Astrocyte of the spinal cord (primary cell): ENCODE data around the gene BNC2.

ENCODE experiments used
- DNase-seq: peaks from one replicate; pipeline ENCODE4 v3.0.0; 2011; ENCODE audit warnings: low read depth, low spot score
- H3K4me3 ChIP-seq: 2 replicates; pipeline ENCODE4 v1.5.1; 2011; ENCODE audit warnings: low read depth, mild to moderate bottlenecking, low read length, moderate library complexity
- CTCF ChIP-seq: IDR thresholded peaks from 2 replicates; pipeline ENCODE4 v1.5.1; 2012; ENCODE audit warnings: low read depth, mild to moderate bottlenecking, low read length, inconsistent platforms
- in situ Hi-C: cut with HindIII; loops from 2 replicates; pipeline ENCODE4 v1.10.0; 2017; ENCODE audit warnings: low sequenced_read_pairs

The BNC2 gene

GRCh38 chr9:16616686-16617085 is 253.8 kb downstream of the BNC2 start:
- in situ Hi-C loops = no loop called here
- DNase-seq = no peak
- no peak overlapping the region for H3K4me3 ChIP-seq
- no peak for TF ChIP-seq CTCF

GRCh38 chr9:16615451-16615850 is 255.0 kb downstream of the BNC2 start:
- no peak overlapping the region for H3K4me3 ChIP-seq
- no peak for DNase-seq
- TF ChIP-seq CTCF = no peak
- in situ Hi-C loops = no loop called here

GRCh38 chr9:16613605-16614004 is 256.9 kb downstream of the BNC2 start:
- no peak overlapping the region for H3K4me3 ChIP-seq
- in situ Hi-C loops = no loop called here
- no peak for DNase-seq
- no peak for TF ChIP-seq CTCF

GRCh38 chr9:16613051-16613450 is 257.4 kb downstream of the BNC2 start:
- no peak for TF ChIP-seq CTCF
- H3K4me3 ChIP-seq = no peak overlapping the region
- DNase-seq = no peak
- in situ Hi-C loops = no loop called here

GRCh38 chr9:16612627-16613026 is 257.8 kb downstream of the BNC2 start:
- in situ Hi-C loops = no loop called here
- no peak for DNase-seq
- H3K4me3 ChIP-seq = no peak overlapping the region
- no peak for TF ChIP-seq CTCF

GRCh38 chr9:16611983-16612382 is 258.5 kb downstream of the BNC2 start:
- TF ChIP-seq CTCF = no peak
- H3K4me3 ChIP-seq = no peak overlapping the region
- no peak for DNase-seq
- in situ Hi-C loops = no loop called here

GRCh38 chr9:16611001-16611400 is 259.5 kb downstream of the BNC2 start:
- H3K4me3 ChIP-seq = no peak overlapping the region
- in situ Hi-C loops = no loop called here
- no peak for DNase-seq
- TF ChIP-seq CTCF = no peak
